ENCODE data around the gene PXYLP1. TPM values are rescaled to one million over a fixed set of nuclear protein-coding genes. Genes with fewer than 3 reads are reported as not detected.

Gene PXYLP1
- polyA plus RNA-seq, 1 donor from 2014 or later, result 109 TPM

GRCh38 chr3:141274411-141275031, 42.9 kb downstream of the PXYLP1 start:
- Histone ChIP-seq H3K79me2 (replicated peaks; ENCODE audit: insufficient read depth, low read length) (no peaks in the 10 kb centered on the region), H3K27me3 (ENCODE audit: insufficient read depth, low read depth, low read length) (no peaks in the 10 kb centered on the region), H3K27ac (ENCODE audit: low read length) (no peak overlapping the region), H3K9me2 (ENCODE audit: insufficient read depth, low read length) (no peaks in the 10 kb centered on the region), H3K4me3 (ENCODE audit: low read length) (no peak overlapping the region), H2AFZ (ENCODE audit: low read depth, low read length) (no peak overlapping the region), H3K4me2 (ENCODE audit: low read length) (no peak overlapping the region), H4K20me1 (ENCODE audit: insufficient read depth) (no peaks in the 10 kb centered on the region), H3K9me3 (ENCODE audit: low read length) (no peaks in the 10 kb centered on the region), H3K36me3 (ENCODE audit: insufficient read depth, low read length) (no peaks in the 10 kb centered on the region), H3F3A (ENCODE audit: insufficient read depth, low read length, poor library complexity, severe bottlenecking) (no peaks in the 10 kb centered on the region), H3K9ac (ENCODE audit: low read length) (no peak overlapping the region)
- TF ChIP-seq REST (IDR thresholded peaks at IDR 0.05; ENCODE audit: borderline replicate concordance) (no peak), CTCF (IDR thresholded peaks at IDR 0.05; ENCODE audit: poor library complexity, severe bottlenecking) (no peak), SMC3 (conservative IDR thresholded peaks at IDR 0.05; ENCODE audit: poor library complexity) (no peak), MXI1 (conservative IDR thresholded peaks at IDR 0.05; ENCODE audit: poor library complexity, severe bottlenecking) (no peak), EZH2 (IDR thresholded peaks at IDR 0.05; ENCODE audit: borderline replicate concordance, insufficient read depth, low read length, poor library complexity, severe bottlenecking) (no peak), RAD21 (conservative IDR thresholded peaks at IDR 0.05) (no peak), POLR2AphosphoS5 (IDR thresholded peaks at IDR 0.05) (no peak), EP300 (conservative IDR thresholded peaks at IDR 0.05; ENCODE audit: poor library complexity, severe bottlenecking) (no peak), TAF1 (IDR thresholded peaks at IDR 0.05; ENCODE audit: low read depth) (no peak)

- H3K27ac ChIP-seq (ENCODE audit: low read length), result no peak overlapping the region
- H3K9me3 ChIP-seq (ENCODE audit: low read length), result no peaks in the 10 kb centered on the region
- H2AFZ ChIP-seq (ENCODE audit: low read depth, low read length), result no peak overlapping the region
- H3F3A ChIP-seq (ENCODE audit: insufficient read depth, low read length, poor library complexity, severe bottlenecking), result no peaks in the 10 kb centered on the region
- peaks cover 5% of the 10 kb centered on the region for H3K36me3 ChIP-seq (ENCODE audit: insufficient read depth, low read length)
- no peak for TF ChIP-seq REST (IDR thresholded peaks at IDR 0.05; ENCODE audit: borderline replicate concordance)
- TF ChIP-seq CTCF (IDR thresholded peaks at IDR 0.05; ENCODE audit: poor library complexity, severe bottlenecking), result no peak
- TF ChIP-seq RAD21 (conservative IDR thresholded peaks at IDR 0.05), result no peak
- H3K27me3 ChIP-seq (ENCODE audit: insufficient read depth, low read depth, low read length), result no peaks in the 10 kb centered on the region
- H3K4me2 ChIP-seq (ENCODE audit: low read length), result no peak overlapping the region
- no peaks in the 10 kb centered on the region for H3K9me2 ChIP-seq (ENCODE audit: insufficient read depth, low read length)
- H3K79me2 ChIP-seq (replicated peaks; ENCODE audit: insufficient read depth, low read length), result no peaks in the 10 kb centered on the region
- no peak overlapping the region for H3K9ac ChIP-seq (ENCODE audit: low read length)
- no peaks in the 10 kb centered on the region for H4K20me1 ChIP-seq (ENCODE audit: insufficient read depth)
- H3K4me3 ChIP-seq (ENCODE audit: low read length), result no peak overlapping the region
Measured at GRCh38 chr3:141275032-141275422, 43.4 kb downstream of the PXYLP1 start.

Measured in neural cell (in vitro differentiated cells).